Lower lobe of right lung (tissue), 2 donors: ENCODE measurements around the gene MMP14. TPM values are rescaled to one million over a fixed set of nuclear protein-coding genes. Genes with fewer than 3 reads are reported as not detected.

ENCODE experiments used
- ATAC-seq, 2 donors: fragments of 200-7000 bp; cut with Tn5 transposase; one replicate each; pipeline ENCODE4 v1.9.1; 2020 to 2022; ENCODE audit warnings: mild to moderate bottlenecking in 2 of 2, moderate library complexity in 2 of 2
- DNase-seq: peaks from one replicate; pipeline ENCODE4 v3.0.0-alpha.2; 2020
- H3K27ac ChIP-seq: fragments of 200-600 bp; one replicate; pipeline ENCODE4 v1.8.0; 2022
- H3K27me3 ChIP-seq: fragments of 200-600 bp; one replicate; pipeline ENCODE4 v1.8.0; 2022; ENCODE audit warnings: low read depth
- H3K36me3 ChIP-seq: fragments of 200-600 bp; one replicate; pipeline ENCODE4 v1.8.0; 2022; ENCODE audit warnings: mild to moderate bottlenecking
- H3K4me1 ChIP-seq: fragments of 200-600 bp; one replicate; pipeline ENCODE4 v1.8.0; 2022
- H3K4me3 ChIP-seq: fragments of 200-600 bp; one replicate; pipeline ENCODE4 v1.8.0; 2022; ENCODE audit warnings: mild to moderate bottlenecking
- H3K9me3 ChIP-seq: fragments of 200-600 bp; one replicate; pipeline ENCODE4 v1.8.0; 2022
- CTCF ChIP-seq: fragments of 200-600 bp; IDR thresholded peaks from one replicate; pipeline ENCODE4 v1.8.0; 2022; ENCODE audit warnings: antibody characterized with exemption, mild to moderate bottlenecking
- intact Hi-C: fragments of 100-400 bp; cut with DNase I; formaldehyde crosslinking; loops from one replicate; pipeline ENCODE4 v1.11.0; 2022
- total RNA-seq: library from RNA; stranded (reverse); fragmentation: NEBNext Ultra II Directional; extraction: Animal tissue kit (Norgen Biotek cat#: 25700); gene quantifications from one replicate; pipeline ENCODE4 v1.2.1, GENCODE V29; 2021
- donor health status: DM: no; HTN: yes; CAD: no; lungs with severe emphysema.

Gene MMP14
- total RNA-seq, 1 donor from 2014 or later = 124 TPM

- ATAC-seq = no peak
Observed at GRCh38 chr14:22890416-22890815, 54.0 kb downstream of the MMP14 start.

GRCh38 chr14:22892488-22892887, 56.1 kb downstream of the MMP14 start:
- DNase-seq (no peak), ATAC-seq (no peak)
- Histone ChIP-seq H3K4me3 (no peak overlapping the region), H3K4me1 (peaks cover 13% of the 10 kb centered on the region), H3K9me3 (no peaks in the 10 kb centered on the region), H3K36me3 (no peaks in the 10 kb centered on the region), H3K27ac (no peak overlapping the region), H3K27me3 (no peaks in the 10 kb centered on the region)
- intact Hi-C loops = no loop called here
- TF ChIP-seq CTCF = no peak

More at GRCh38 chr14:22890416-22890815, 54.0 kb downstream of the MMP14 start:
- intact Hi-C loops = no loop called here
- no peaks in the 10 kb centered on the region for H3K9me3 ChIP-seq
- H3K4me3 ChIP-seq = no peak overlapping the region
- no peak for TF ChIP-seq CTCF
- no peaks in the 10 kb centered on the region for H3K27me3 ChIP-seq
- H3K4me1 ChIP-seq = peaks cover 26% of the 10 kb centered on the region
- DNase-seq = no peak
- H3K27ac ChIP-seq = no peak overlapping the region
- H3K36me3 ChIP-seq = no peaks in the 10 kb centered on the region

- Histone ChIP-seq H3K4me3 (no peak overlapping the region), H3K9me3 (no peaks in the 10 kb centered on the region), H3K27me3 (no peaks in the 10 kb centered on the region), H3K4me1 (peaks cover under 1% of the 10 kb centered on the region), H3K27ac (no peak overlapping the region), H3K36me3 (no peaks in the 10 kb centered on the region)
- no peak for TF ChIP-seq CTCF
- DNase-seq = no peak
- no peak for ATAC-seq
- intact Hi-C loops = no loop called here
Observed at GRCh38 chr14:22893706-22894105, 57.3 kb downstream of the MMP14 start.

GRCh38 chr14:22895402-22895801, 59.0 kb downstream of the MMP14 start:
- H3K36me3 ChIP-seq = peaks cover 10% of the 10 kb centered on the region
- H3K4me3 ChIP-seq = no peak overlapping the region
- intact Hi-C loops = no loop called here
- H3K9me3 ChIP-seq = no peaks in the 10 kb centered on the region
- DNase-seq = no peak
- ATAC-seq = no peak
- no peak for TF ChIP-seq CTCF
- no peak overlapping the region for H3K27ac ChIP-seq
- H3K4me1 ChIP-seq = no peaks in the 10 kb centered on the region
- no peaks in the 10 kb centered on the region for H3K27me3 ChIP-seq

- no peak for TF ChIP-seq CTCF
- Histone ChIP-seq H3K27me3 (no peaks in the 10 kb centered on the region), H3K9me3 (no peaks in the 10 kb centered on the region), H3K4me1 (no peaks in the 10 kb centered on the region), H3K4me3 (no peak overlapping the region), H3K27ac (no peak overlapping the region), H3K36me3 (peaks cover 19% of the 10 kb centered on the region)
- DNase-seq (no peak), ATAC-seq (no peak)
- intact Hi-C loops = no loop called here
Observed at GRCh38 chr14:22896356-22896755, 60.0 kb downstream of the MMP14 start.

- no peaks in the 10 kb centered on the region for H3K9me3 ChIP-seq
- H3K27ac ChIP-seq = no peak overlapping the region
- DNase-seq = no peak
- no peaks in the 10 kb centered on the region for H3K27me3 ChIP-seq
- intact Hi-C loops = no loop called here
- no peak for ATAC-seq
- no peak for TF ChIP-seq CTCF
- H3K4me3 ChIP-seq = no peak overlapping the region
- H3K4me1 ChIP-seq = no peaks in the 10 kb centered on the region
- H3K36me3 ChIP-seq = peaks cover 23% of the 10 kb centered on the region
Observed at GRCh38 chr14:22896760-22897159, 60.4 kb downstream of the MMP14 start.
